Skeletal muscle satellite cell (primary cell): ENCODE data around the gene DMBX1.

ENCODE experiments used
- H3K27me3 ChIP-seq: 2 replicates; pipeline ENCODE4 v1.7.0; 2013; ENCODE audit warnings: low read length; ENCODE audit not compliant: control insufficient read depth, insufficient read depth
- H3K36me3 ChIP-seq: 2 replicates; pipeline ENCODE4 v1.7.0; 2013; ENCODE audit warnings: mild to moderate bottlenecking, control low read depth, low read length; ENCODE audit not compliant: insufficient read depth
- H3K4me1 ChIP-seq: 2 replicates; pipeline ENCODE4 v1.7.0; 2013; ENCODE audit warnings: low read length; ENCODE audit not compliant: control insufficient read depth, insufficient read depth
- H3K4me2 ChIP-seq: 2 replicates; pipeline ENCODE4 v1.7.0; 2013; ENCODE audit warnings: mild to moderate bottlenecking, low read length
- H3K4me3 ChIP-seq: 2 replicates; pipeline ENCODE4 v1.7.0; 2013; ENCODE audit warnings: low read length
- H3K9ac ChIP-seq: 2 replicates; pipeline ENCODE4 v1.7.0; 2013; ENCODE audit warnings: mild to moderate bottlenecking, low read depth, low read length, moderate library complexity
- H3K9me3 ChIP-seq: replicated peaks from 2 replicates; pipeline ENCODE4 v1.7.0; 2013; ENCODE audit warnings: mild to moderate bottlenecking, control low read depth, low read length

DMBX1 gene

GRCh38 chr1:46495778-46496177, 6.1 kb downstream of the DMBX1 start:
- Histone ChIP-seq H3K36me3 (no peaks in the 10 kb centered on the region), H3K9me3 (no peaks in the 10 kb centered on the region), H3K4me2 (no peak overlapping the region), H3K4me1 (no peaks in the 10 kb centered on the region), H3K27me3 (peaks cover 85% of the 10 kb centered on the region), H3K4me3 (no peak overlapping the region), H3K9ac (no peak overlapping the region)

- H3K4me2 ChIP-seq, result no peak overlapping the region
- no peaks in the 10 kb centered on the region for H3K4me1 ChIP-seq
- no peaks in the 10 kb centered on the region for H3K9me3 ChIP-seq
- no peak overlapping the region for H3K9ac ChIP-seq
- H3K27me3 ChIP-seq, result peaks cover 80% of the 10 kb centered on the region
- no peaks in the 10 kb centered on the region for H3K36me3 ChIP-seq
- H3K4me3 ChIP-seq, result no peak overlapping the region
Measured at GRCh38 chr1:46496505-46496904, 6.9 kb downstream of the DMBX1 start.

GRCh38 chr1:46497020-46497419, 7.4 kb downstream of the DMBX1 start:
- Histone ChIP-seq H3K4me3 (no peak overlapping the region), H3K9ac (no peak overlapping the region), H3K9me3 (no peaks in the 10 kb centered on the region), H3K4me2 (no peak overlapping the region), H3K36me3 (no peaks in the 10 kb centered on the region), H3K4me1 (no peaks in the 10 kb centered on the region), H3K27me3 (peaks cover 79% of the 10 kb centered on the region)

GRCh38 chr1:46497665-46498064, 8.0 kb downstream of the DMBX1 start:
- no peak overlapping the region for H3K9ac ChIP-seq
- H3K9me3 ChIP-seq, result no peaks in the 10 kb centered on the region
- H3K4me2 ChIP-seq, result no peak overlapping the region
- no peaks in the 10 kb centered on the region for H3K4me1 ChIP-seq
- peaks cover 79% of the 10 kb centered on the region for H3K27me3 ChIP-seq
- H3K36me3 ChIP-seq, result no peaks in the 10 kb centered on the region
- no peak overlapping the region for H3K4me3 ChIP-seq

- Histone ChIP-seq H3K4me3 (no peak overlapping the region), H3K4me1 (no peaks in the 10 kb centered on the region), H3K36me3 (no peaks in the 10 kb centered on the region), H3K4me2 (no peak overlapping the region), H3K9me3 (no peaks in the 10 kb centered on the region), H3K27me3 (peaks cover 55% of the 10 kb centered on the region), H3K9ac (no peak overlapping the region)
Measured at GRCh38 chr1:46501528-46501927, 11.9 kb downstream of the DMBX1 start.

- H3K9ac ChIP-seq, result no peak overlapping the region
- no peak overlapping the region for H3K4me2 ChIP-seq
- H3K36me3 ChIP-seq, result no peaks in the 10 kb centered on the region
- H3K4me1 ChIP-seq, result no peaks in the 10 kb centered on the region
- H3K27me3 ChIP-seq, result peaks cover 38% of the 10 kb centered on the region
- no peak overlapping the region for H3K4me3 ChIP-seq
- H3K9me3 ChIP-seq, result no peaks in the 10 kb centered on the region
Measured at GRCh38 chr1:46503421-46503820, 13.8 kb downstream of the DMBX1 start.

- Histone ChIP-seq H3K9me3 (no peaks in the 10 kb centered on the region), H3K9ac (no peak overlapping the region), H3K36me3 (no peaks in the 10 kb centered on the region), H3K27me3 (peaks cover 22% of the 10 kb centered on the region), H3K4me2 (no peak overlapping the region), H3K4me3 (no peak overlapping the region), H3K4me1 (no peaks in the 10 kb centered on the region)
Measured at GRCh38 chr1:46506470-46507219, 17.0 kb downstream of the DMBX1 start.

GRCh38 chr1:46508757-46509156, 19.1 kb downstream of the DMBX1 start:
- Histone ChIP-seq H3K4me1 (no peaks in the 10 kb centered on the region), H3K9me3 (no peaks in the 10 kb centered on the region), H3K4me2 (no peak overlapping the region), H3K36me3 (no peaks in the 10 kb centered on the region), H3K9ac (no peak overlapping the region), H3K27me3 (peaks cover 10% of the 10 kb centered on the region), H3K4me3 (no peak overlapping the region)

GRCh38 chr1:46510341-46510997, 20.8 kb downstream of the DMBX1 start:
- Histone ChIP-seq H3K4me3 (no peak overlapping the region), H3K27me3 (peaks cover 16% of the 10 kb centered on the region), H3K9me3 (no peaks in the 10 kb centered on the region)

GRCh38 chr1:46510998-46511365, 21.3 kb downstream of the DMBX1 start:
- Histone ChIP-seq H3K27me3 (peaks cover 20% of the 10 kb centered on the region), H3K9me3 (no peaks in the 10 kb centered on the region), H3K4me2 (no peak overlapping the region), H3K9ac (no peak overlapping the region), H3K36me3 (no peaks in the 10 kb centered on the region), H3K4me3 (no peak overlapping the region), H3K4me1 (no peaks in the 10 kb centered on the region)

More at GRCh38 chr1:46510341-46510997, 20.8 kb downstream of the DMBX1 start:
- Histone ChIP-seq H3K36me3 (no peaks in the 10 kb centered on the region), H3K4me2 (no peak overlapping the region), H3K9ac (no peak overlapping the region), H3K4me1 (no peaks in the 10 kb centered on the region)

- Histone ChIP-seq H3K4me3 (no peak overlapping the region), H3K9me3 (no peaks in the 10 kb centered on the region), H3K4me1 (no peaks in the 10 kb centered on the region), H3K27me3 (peaks cover 24% of the 10 kb centered on the region), H3K4me2 (no peak overlapping the region), H3K36me3 (no peaks in the 10 kb centered on the region), H3K9ac (no peak overlapping the region)
Measured at GRCh38 chr1:46512135-46512791, 22.6 kb downstream of the DMBX1 start.
